OCI-M2 (cell line): ENCODE results near the gene MAST4.

Source experiments
- DNase-seq: peaks from one replicate; lab custom pipeline; 2025; ENCODE audit not compliant: unreplicated experiment; lab: John Stamatoyannopoulos, UW

Gene MAST4

GRCh38 chr5:66644111-66644510, 47.9 kb downstream of the MAST4 start:
- no peak for DNase-seq

DNA sequence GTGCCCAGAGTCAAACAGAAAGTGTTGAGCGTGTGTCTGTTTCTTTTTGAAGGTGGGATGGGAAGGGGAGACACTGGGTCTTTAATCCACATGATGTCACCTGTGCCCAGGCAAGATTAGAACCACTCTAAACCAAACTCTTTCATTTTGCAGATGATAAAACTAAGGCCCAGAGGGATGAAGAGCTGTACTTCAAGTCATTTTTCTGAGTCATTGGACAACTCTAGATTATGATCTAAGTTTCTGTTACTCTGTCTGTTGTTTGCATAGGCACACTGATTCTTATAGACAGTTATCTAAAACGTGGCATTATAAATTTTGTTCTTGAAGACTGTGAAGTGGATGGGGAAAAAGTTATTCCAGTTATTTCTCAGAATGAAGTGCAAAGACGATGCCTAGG, 48.8 kb downstream of the MAST4 start:
- DNase-seq, result no peak

DNA sequence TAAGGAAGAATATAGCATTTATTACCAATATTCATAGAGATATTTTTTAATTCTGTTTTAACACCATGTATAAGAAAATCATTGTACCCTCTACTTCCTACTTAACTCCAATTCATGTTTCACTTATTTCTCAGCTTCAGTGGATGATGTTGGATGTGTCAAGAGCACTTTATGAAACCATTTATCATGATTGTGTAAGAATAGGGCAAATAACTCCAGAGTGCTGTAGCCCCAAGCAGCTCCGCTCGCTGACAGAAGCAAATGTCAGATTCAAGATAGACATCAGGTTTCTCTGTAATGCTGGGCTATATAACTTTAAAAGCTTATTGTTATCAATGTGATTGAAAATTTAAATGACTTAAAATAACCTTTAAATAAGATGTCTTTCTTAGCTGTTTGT, 50.4 kb downstream of the MAST4 start:
- DNase-seq, result no peak

DNA sequence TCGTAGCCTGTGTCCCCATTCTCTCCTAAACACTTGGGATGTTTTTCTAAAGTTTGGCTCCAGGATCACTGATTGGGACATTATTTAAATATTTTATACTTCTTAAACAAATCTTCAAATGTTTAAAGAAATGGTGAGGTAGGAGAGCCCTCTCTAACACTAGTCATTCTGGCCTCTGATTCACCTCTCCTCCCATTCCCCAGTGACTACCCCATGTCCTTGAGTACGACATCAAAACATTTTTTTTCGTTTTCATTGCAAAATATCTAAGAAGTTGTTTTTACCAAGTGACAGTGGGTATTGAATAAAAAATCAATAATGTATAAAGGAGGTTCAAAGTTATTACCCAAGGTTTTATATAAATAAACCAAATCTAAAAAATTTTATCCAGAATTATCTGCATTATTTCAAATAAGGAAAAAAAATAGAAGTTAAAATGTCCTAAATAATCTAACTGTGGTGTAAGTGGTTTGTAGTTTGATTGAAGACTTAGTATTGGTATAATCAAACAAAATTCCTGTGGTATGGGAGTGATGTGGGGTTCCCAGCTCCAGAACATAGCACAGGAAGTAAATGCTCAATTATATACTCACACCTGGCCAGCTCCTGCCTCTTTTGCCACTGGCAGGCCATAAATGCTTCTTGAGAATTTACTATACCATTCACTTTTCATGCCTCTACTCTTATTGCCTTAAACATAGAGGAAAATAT, 51.1 kb downstream of the MAST4 start:
- DNase-seq, result no peak

- DNase-seq, result no peak
Measured at GRCh38 chr5:66652818-66653217, 56.6 kb downstream of the MAST4 start.

- no peak for DNase-seq
Measured at GRCh38 chr5:66653325-66653724, 57.1 kb downstream of the MAST4 start.

DNA sequence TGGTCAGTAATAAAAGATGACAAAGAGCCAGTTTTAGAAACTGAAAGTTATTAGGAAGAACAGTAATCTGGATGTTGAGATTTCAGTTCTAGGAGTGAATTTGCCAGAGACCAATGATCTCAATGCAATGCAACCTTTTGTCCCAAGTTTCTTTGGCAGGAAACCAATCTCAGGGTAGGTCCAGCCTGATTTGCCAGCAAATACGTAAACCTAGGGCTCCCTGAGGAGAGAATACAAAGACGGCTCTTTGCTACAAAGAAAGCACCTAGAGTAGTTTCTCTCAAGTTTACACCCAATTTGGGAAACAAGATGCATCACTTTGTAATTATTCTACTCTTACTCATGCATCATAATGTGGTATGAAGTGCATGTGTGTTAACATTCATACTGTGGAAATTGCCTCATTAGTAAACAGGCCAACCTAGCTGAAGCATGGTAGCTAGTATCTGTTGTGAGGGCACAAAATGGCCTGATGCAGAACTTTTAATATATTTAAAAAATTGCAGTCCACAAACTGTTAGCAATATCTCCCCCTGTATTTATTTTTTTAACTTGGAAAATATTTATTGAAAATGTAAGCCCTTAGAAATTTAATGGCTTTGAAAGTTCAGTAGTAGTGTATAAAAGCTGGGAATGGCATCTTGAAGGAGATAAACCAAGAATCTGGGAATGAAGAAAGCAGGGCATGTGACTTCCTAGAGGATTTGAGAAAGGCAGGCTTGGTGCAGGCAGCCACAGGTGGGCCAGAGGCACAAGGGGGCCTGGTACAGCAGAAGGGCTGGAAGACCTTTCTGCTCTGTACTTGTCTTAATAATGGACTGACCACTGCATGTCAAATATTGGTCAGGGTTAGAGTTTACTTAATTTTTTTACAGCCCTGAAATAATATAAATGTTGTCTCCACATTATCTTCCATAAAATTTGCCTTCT, 59.5 kb downstream of the MAST4 start:
- DNase-seq, result no peak

GRCh38 chr5:66658516-66658915, 62.3 kb downstream of the MAST4 start:
- DNase-seq, result no peak

DNA sequence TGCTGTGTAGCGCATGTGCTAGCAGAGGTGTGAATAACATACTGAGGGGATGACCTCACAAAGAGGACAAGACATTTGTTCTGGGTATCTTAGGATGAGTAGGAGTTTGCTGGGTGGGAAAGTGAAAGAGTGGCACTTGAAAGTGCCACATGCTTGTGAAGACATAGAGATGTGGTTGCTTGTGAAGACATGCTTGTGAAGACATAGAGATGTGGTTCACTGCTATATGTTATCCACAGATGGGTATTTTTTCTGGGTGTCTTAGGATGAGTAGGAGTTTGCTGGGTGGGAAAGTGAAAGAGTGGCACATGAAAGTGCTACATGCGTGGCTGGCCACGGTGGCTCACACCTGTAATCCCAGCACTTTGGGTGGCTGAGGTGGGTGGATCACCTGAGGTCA, 63.6 kb downstream of the MAST4 start:
- no peak for DNase-seq

DNA sequence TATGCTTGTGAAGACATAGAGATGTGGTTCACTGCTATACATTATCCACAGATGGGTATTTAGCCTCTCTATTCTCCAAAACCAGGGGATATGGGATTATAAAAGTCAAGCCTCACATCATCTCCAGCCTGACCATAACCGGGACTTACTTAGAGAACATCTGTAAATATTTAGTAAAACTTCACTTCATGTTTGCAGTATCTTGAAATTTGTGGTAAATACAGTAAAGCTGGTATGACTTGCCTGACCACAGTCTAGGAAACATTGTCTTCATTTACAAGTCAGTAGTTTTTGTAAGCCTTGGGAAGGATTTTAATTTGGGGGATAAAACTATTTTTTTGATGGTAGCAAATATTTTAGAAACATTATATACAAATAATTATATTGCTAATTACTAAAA, 64.2 kb downstream of the MAST4 start:
- no peak for DNase-seq

- DNase-seq, result no peak
Measured at GRCh38 chr5:66661149-66661548, 65.0 kb downstream of the MAST4 start.

- no peak for DNase-seq
Measured at GRCh38 chr5:66666778-66667177, 70.6 kb downstream of the MAST4 start.

DNA sequence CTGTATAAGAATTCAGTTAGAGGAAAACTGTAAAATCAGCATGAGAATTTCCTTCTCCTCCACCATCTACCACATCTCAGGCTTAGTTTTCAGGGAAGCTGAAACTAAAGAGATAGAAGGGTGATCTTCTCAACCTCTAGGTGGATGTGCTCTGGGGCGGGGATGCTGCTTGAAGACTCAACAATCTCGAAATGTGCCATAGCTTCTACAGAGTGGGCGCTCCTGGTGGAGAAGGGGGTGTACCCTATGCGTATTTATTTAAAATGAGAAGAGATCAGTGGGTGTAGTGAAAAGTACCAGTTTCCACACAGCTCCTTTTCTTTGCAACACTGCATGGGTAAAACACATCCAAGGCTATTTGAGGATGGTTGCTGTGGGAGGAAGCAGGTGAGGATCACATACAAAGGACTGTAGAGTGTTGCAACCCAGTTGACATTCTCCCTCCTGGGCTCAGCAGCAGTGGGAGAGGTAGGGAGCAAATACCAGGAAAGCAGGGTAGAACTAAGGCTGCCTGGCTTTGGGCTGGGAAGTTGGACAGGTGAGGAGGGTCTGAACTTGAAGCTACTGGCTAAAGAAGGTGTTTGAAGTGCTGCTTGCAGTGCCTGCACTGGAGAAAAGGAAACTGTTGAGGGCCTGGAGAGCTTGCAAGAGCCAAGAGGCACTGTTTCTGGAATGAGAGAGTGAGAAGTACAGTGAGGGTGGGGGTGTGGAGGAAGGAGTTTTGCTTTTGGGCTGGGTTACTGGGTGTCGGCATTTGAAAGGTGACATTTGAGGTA, 73.1 kb downstream of the MAST4 start:
- DNase-seq, result no peak

DNA sequence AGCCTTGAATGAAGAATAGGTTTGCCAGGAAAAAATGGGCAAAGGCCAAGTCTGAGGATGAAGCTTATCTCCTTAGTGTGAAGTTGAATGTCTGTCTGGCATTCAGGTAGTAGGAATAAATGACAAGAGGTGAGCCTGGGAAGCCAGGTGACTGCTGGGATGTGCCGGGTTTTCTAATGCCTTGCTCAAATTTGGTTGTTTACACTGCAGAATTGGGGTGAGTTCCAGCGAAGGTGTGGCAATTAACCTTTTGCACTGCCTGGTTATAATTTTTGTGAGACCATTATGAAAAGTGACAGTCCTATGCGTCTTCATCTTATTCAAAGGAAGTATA, 73.6 kb downstream of the MAST4 start:
- DNase-seq, result no peak

- no peak for DNase-seq
Measured at GRCh38 chr5:66671305-66671704, 75.1 kb downstream of the MAST4 start.

GRCh38 chr5:66674802-66675201, 78.6 kb downstream of the MAST4 start:
- DNase-seq, result no peak

- DNase-seq, result no peak
Measured at GRCh38 chr5:66675406-66675805, 79.2 kb downstream of the MAST4 start.

GRCh38 chr5:66680221-66680620, 84.0 kb downstream of the MAST4 start:
- DNase-seq, result no peak

- DNase-seq, result no peak
Measured at GRCh38 chr5:66680804-66681203, 84.6 kb downstream of the MAST4 start.

DNA sequence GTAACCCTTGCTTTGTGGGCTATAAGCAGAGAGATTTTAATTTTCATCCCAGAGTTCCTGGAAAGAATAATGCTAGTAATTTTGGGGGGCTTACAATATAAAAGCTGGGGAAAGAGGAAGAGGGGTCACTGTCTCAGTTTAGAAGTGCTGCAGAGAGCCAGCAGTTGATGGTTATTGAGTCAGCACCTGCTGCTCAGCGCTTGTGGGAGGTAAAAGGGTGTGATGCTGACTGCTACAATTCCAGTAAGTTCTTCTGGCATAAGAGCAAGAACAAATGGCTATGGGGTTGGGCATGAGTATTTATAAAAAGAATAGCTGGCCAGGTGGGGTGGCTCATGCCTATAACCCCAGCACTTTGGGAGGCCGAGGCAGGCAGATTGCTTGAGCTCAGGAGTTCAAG, 88.5 kb downstream of the MAST4 start:
- DNase-seq, result no peak

DNA sequence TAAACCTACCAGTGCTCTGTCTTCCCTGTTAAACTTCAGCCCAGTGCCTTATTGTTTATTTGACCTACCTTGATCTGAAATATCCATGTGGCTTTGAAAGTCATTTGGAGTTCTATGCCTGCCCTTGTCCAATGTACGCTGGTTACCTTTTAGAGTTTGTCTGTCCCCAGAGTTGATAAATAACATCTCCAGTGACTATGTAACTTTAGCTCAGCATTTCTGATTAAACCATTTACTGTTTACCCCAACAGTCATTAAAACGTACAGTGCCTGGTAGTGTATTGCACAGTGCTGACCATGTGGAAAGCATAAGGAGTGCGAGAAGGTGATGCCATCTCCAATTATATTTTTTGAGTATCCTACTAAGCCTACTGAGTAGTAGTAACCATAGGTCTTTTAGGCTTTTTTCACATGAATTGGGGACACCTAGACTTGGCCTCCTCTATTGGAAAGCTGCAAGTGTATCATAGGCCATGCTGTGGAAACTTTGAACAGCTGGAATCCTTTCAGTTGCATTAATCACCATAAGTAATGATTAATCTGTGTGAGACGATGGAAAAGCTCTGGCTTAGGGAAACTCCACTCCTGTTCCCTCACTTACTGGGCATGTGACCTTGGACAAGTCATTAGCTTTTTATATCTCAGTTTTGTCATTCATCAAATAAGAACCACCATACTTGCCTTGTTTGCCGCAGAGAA, 93.5 kb downstream of the MAST4 start:
- DNase-seq, result no peak
